HG03354 (cell line): ENCODE data around the gene NECTIN1.

Source experiments
- ATAC-seq: cut with Tn5 transposase; IDR thresholded peaks from one replicate; pipeline ENCODE4 v1.9.1; 2021; ENCODE audit warnings: mild to moderate bottlenecking; ENCODE audit not compliant: unreplicated experiment, poor library complexity, severe bottlenecking

Gene NECTIN1, protein sequence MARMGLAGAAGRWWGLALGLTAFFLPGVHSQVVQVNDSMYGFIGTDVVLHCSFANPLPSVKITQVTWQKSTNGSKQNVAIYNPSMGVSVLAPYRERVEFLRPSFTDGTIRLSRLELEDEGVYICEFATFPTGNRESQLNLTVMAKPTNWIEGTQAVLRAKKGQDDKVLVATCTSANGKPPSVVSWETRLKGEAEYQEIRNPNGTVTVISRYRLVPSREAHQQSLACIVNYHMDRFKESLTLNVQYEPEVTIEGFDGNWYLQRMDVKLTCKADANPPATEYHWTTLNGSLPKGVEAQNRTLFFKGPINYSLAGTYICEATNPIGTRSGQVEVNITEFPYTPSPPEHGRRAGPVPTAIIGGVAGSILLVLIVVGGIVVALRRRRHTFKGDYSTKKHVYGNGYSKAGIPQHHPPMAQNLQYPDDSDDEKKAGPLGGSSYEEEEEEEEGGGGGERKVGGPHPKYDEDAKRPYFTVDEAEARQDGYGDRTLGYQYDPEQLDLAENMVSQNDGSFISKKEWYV

DNA sequence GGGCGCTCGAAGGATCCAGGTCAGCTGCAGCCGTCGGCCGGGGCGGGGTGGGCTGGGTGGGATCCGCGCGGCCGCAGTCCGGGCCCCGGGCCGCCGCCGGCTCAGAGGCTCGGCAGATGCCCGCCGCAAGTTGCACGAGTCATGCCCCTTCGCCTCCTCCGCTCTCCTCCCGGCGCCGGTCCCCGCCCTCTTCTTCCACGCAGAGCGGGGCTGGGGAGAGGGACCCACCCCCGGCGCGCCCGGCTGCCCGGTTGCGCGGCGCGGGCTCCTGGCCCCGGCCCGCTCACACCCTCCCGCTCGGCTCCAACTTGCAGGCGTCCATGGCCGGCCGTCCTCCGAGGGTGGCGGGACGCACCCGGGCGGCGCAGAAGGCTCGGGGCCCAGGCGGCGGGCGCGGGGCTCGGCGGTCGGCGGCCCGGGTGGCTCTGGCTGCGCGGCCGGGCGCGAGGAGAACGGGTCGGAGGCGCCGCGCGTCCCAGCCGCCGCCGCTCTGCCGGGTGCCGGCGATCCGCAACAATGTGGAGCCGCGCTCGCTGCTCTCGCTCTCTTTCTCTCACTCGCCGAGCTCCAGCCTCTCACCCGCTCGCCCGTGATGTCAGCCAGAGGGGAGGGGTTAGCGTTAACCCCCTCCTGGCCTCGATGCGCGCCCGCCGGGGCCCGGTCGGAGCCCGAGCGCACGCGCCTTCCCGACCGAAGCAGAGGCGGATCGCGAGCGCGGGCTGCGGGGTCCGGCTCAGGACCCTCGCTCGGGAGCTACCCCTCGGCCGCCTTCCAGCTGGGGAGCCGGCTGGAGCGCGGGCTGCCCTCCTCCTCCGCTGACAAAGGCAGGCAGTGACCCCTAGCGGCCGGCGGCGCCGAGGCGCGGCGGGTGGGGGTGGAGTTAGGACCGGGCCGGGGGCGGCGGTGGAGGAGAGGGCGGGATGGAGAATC lies at the start of gene NECTIN1:
Gene NECTIN1, minus strand, starts transcription at position 550 of the 930 bp plus-strand sequence. CDS start 647 bp downstream, outside the sequence.
- ATAC-seq = peak; percentile 87

DNA sequence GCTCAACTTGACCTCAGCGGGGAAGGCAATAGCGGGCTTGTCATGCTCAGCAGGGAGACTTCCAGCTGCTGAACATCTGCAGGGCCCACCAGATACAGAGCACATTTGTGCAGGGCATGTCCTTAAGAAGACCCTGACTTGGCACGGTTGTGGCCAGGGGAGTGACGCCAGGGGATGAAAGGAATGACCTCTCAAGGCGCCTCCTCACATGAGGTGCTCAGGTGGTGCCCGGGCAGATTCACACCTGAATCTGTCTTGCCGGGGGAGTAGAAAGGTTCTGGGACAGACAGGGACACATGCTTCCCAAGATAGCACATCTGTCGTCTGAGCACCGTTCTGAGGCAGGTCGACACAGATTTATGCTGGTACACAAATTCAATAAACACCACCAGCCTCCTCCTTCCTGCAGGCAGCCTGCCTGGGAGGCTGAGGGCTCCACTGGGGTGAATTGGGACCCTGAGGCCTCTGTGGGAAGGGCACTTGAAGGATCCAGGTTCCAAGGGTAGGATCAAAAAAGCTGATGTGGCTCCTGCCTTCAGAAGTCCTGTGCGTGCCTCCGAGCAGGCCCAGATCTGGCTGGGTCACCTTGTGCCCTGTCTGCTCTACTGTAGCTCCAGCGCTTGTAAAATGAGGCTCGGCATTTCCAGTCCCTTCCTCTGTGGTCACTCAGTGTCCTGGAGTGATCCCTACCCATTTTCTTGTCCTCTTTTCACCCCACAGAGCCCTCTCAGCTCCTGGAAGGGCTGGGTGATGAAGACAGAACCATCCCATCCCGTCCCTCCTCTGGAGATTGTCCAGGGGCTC lies 49.6 kb upstream of the NECTIN1 start:
- ATAC-seq = no peak

DNA sequence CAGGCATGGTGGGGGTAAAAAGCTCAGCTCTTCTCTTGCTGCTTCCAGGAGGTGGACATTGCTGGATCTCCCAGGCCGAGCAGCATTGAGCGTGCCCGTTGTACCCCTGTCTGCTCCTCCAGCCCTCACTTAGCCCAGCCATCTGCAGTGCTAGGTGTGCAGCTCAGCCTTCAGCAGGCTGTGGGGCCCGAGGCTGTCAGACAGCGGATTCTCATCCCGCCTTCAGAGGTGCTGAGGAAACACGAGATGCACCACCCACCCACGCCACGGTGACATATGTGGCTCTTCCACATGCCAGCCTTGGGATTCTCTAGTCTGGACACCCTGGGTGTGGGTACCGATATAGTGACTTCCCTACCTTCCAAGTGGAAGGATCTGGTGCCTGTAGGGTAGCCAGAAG lies 48.9 kb upstream of the NECTIN1 start:
- no peak for ATAC-seq

DNA sequence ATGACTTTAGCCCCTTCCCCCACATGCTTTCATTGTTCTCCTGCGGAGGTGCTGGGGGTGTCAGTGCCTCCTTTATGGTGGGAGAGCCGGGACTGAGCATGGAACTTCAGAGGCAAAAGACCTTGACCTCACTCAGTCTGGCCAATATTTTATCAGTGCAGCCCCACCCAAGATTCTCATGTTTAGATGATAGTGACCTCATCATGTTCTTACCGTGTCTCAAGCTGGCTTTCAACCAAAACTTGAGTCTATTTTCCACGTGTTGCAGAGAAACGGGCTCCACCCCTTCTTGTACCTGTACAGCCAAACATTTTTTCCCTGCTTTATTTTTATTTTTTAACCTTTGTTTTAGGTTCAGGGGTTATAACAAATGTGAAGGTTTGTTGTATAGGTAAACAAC lies 47.7 kb upstream of the NECTIN1 start:
- no peak for ATAC-seq

DNA sequence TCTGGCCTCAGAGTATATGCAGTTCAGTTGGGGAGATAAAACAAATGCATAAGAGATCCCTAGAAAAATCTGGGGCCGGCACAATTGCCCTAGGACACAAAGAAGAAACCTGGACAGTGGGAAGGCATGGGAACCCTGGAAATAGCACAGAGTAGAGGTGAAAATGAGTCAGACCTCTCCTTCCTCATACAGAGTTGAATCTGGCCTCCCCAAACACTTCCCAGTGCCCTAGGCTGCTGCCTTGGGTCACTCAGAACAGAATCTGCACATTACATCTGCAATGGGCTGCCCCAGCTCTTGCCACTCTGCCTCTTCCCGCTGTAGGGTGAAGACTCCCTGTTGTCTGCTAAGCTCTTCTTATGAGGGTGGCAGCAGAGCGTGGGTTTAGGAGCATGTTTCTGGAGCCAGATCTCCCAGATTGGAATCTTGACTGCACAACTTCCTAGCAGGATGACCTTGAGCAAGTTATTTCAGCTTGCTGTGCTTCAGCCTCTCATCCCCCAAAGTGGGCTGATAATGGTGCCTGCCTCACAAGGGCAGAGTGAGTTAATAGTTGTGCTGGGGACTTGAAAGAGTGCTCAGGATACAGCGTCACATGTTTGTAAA lies 47.1 kb upstream of the NECTIN1 start:
- no peak for ATAC-seq

DNA sequence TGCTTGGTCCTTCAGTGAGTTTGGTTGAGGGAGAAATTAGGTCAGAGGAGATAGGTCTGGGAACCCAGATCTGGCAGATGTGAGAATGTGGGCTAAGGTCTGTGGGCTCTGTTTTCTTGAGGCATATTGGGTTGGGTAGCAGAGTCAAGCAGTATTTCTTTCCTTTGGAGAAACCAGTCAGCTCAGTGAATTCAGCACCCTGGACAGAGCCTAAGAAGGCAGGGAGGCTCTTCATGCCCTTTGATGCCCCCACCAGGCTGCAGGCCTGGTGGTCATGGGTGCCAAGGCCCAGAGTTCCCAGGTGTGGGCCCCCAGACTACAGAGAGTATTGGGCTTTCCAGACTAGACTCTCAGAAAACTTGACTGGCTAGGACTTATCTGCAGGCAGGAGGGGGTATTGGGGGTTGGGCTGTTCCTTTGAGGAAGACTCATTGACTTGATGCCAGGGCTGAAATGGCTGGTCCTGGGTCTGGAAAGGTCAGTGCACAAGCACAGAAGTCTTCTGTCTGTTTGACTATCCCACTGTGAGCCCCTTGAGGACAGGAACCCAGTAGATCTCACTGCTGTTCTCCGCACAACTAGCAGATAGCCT lies 45.3 kb upstream of the NECTIN1 start:
- no peak for ATAC-seq

DNA sequence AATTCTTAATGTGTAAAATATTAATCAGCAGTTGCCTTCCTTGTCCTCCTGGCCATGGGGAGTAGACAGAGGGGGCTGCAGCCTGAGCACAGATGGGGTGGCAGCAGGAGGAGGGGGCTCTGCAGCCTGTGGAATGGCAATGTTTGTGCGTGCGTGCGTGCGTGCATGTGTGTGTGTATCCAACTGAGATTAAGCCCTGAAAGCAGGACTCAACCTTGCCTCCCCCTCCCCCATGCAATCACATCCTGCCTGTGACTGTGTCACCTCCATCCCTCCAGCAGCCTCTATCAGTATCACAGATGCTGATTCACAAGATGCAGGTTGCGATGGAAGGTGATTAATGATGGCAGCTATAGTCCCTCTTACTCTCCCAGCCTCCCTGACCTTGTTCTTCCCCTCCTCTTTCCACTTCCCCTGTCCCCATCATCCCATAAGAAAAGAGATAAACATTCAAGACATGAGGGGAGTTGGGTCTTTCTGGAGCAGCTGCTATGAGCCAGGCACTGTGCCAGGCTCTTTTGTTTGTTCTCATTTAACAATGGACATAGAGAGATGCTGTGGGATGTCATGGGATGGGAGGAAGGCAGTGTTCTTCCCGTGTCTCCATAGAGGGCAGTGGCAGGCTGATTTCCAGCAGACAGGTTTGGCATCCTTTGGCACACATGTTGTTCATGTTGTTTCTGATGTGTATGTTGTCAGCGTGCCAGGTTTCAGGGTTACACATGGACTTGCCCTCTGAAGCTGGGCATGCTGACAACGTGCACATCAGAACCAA lies 43.8 kb upstream of the NECTIN1 start:
- ATAC-seq = no peak

DNA sequence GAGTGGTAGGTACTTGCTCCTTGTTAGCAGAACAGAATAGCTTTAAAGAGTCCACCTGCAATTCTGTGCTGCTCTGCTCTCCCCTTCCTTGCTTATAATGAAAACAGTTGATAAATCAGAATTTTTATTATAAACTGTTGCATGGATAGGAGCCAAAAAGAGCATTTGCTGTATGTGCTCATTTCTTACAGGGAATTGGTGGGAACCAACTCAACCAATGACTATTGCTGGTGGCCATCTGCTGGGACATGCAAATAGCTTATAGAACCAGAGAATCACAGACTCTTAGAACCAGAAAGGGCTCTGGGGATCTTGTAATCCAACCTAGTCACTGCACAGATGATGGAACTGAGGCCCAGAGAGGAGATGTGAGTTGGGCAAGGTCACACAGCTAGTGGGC lies 43.1 kb upstream of the NECTIN1 start:
- no peak for ATAC-seq

DNA sequence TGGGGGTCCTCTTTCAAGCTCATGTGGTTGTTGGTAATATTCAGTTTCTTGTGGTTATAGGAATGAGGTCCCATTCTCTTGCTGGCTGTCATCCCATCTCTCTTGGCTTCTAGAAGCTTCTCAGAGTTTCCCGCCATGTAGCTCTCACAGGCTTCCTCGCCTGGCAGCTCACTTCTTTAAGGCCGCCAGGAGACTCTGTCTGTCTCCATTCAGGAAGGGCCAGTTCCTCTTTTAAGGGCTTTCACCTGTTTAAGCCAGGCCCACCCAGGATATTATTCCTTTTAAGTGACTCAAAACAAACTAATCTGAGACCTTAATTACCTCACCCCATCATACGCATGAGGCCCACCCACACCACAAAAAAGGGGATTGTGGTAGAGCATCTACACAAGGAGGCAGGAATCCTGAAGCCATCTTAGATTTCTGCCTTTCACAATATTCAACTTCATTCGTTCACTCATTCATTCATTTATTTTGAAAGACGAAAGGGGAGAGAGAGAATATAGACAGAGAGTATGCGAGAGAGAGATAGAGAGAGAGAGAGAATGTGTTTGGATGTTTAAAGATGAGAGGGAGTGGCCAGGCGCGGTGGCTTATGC lies 42.3 kb upstream of the NECTIN1 start:
- ATAC-seq = no peak

DNA sequence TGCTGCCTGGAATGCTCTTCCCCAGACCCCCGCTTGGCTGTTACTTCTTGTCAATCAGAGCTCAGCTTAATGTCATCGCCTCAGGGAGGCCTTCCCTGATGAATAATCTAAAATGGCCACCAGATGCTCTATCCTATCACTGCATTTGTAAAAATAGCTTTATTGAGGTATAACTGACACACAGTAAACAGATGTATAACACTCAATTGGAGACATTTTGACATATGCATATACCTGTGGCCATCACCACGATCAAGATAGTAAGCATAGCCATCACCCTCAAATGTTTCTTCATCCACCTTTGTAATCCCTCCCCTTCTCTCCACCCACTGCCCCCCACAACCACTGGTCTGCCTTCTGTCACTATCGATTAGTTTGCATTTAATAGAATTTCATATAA lies 36.6 kb upstream of the NECTIN1 start:
- no peak for ATAC-seq

DNA sequence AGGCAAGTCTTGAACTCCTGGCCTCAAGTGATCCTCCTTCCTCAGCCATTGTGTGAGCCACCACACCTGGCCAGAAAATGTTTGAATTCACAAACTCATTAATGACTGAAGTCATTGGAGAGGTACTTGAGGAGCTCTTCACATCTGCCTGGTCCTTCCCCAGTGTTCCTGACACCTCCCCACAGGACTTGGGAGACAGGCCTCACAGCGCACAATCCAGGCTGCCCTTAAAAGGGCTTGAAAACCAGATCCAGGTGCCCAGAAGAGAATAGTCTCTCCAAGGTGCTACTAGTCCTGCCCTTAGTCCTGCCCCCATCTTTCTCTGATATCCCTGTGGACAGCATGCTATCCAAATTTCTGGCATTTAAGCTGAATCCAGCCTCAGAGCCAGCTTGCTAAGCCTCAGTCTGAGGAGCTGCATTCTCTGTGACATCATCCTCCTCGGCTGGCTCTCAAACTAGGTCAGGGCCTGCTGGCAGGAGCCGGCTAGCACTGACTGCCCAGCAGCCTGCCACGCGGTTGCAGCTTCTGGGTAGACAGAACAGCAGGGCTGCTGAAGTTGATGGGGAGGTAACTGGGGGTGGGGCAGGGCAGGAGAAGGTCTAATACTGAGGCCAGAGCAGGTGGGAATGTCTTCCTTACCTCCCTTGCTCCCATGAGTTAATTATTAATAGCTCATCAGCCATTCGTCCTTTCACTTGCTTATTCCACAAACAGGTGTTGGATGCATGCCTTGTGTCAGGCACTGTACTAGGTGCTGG lies 35.3 kb upstream of the NECTIN1 start:
- ATAC-seq = no peak

DNA sequence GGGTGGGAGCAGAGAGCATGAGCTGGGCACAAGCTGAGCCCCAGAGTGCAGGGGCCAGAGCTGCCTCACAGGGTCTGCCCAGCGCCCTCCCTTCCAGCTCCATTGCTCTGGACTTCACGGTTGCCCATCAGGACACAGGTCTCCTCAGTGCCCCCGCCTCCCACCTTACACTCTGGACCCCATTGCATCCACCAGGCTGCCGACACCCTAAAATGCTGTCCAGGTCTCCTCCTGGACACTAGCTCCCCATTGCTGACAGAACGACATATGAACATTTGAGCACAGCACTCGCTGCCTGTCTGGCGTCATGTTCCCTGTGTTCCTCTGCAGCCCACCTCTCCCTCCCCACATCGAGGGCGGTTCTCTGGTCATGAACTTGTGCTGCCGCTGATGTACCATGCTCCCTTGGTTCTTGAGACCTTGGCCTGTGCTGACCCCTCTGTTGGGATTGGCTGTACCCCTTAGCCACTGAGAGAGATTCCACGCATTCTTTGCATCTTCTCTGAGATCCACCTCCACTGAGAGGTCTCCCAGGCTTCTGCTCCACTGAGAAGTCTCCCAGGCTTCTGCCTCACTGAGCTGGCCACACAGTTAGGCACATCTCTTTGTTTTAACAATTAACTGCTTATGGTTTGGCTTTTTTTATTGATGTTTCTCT lies 34.2 kb upstream of the NECTIN1 start:
- ATAC-seq = no peak

DNA sequence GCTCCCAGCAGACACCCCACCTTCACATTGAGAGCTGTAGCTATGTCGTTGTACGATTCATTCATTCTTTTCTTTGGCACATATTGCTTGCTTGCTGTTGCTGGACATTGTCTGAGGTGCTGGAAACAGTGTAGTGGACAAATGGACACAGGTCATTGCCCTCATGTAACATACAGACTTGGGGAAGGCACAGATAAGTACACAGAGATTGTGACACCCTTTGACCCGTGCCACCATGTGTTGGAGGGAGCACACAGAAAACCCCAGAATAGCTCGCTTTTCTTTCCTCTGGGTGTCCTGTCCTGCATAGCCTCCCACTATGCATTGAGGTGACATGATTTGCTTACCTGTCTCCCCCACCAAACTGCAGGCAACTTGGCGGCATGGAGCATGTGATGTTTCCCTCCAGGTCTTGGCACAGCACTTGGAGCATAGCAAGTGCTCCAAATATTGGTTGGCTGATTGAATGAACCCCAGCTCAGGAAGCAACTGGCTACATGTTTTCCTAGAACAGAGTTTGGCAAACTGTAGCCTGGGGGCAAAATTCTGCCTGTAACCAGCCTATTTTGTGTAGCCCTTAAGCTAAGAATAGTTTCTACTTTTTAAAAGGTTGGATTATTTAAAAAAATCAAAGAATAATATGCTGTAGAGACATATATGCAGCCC lies 30.9 kb upstream of the NECTIN1 start:
- no peak for ATAC-seq

DNA sequence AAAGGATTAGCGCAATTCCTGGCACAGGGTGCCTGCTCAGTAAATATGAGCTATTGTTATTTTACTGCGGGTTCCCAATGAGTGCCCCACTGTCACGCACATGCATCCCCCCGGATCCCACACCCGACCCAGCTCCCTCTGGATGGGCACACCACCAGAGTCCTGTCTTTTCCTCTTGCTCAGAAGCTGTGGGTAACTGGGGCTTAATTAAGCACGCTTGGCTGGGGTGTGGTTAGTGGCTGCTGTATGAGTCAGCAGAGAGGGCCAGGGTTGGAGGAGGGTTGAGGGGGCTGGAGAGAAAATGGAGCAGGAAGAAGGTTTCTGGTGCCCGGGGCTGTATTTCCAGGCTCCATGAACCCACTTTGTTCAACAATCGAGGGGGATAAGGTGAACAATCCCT lies 30.3 kb upstream of the NECTIN1 start:
- peak; percentile 60 for ATAC-seq

DNA sequence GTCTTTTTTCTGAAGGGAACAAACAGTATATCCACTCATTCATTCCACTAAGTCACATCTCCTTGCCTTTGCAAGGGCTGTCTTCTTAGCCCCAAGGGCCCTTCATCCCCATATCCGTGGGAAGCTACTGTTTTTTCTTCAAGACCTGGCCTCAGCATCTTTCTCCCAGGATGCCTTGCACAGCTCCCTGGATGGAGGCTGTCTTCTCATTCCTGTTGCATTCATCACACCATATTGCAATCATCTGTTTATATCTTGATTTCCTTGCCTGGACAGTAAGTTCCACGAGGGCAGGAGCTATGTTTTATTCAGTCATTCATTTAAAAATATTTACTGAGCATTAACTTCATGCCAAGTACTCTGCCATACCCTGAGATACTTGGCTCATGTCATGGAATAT lies 29.3 kb upstream of the NECTIN1 start:
- no peak for ATAC-seq

DNA sequence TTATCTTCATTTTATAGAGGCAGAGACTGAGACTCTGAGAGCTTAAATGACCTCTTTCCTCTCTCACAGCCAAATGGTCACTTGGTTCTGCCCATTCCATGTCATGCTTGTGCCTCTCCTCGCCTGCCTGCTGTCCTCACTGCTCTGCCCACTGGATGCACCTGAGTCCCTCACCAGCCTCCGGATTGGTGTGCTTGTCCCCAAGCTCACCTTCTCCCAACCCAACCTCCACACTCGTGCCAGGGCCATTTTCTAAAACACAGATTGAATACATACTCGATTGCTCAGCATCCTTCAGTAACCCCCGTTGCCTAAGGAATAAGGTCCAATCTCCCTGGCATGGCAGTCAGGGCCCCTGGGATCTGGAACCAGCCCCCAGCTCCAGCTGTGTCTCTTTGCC lies 28.4 kb upstream of the NECTIN1 start:
- no peak for ATAC-seq
